Ovary (tissue), 3 donors: ENCODE data around the gene NRTN.

Experiments used
- EP300 ChIP-seq: sonication (generic); formaldehyde crosslinking; IDR thresholded peaks from one replicate; pipeline ENCODE4 v1.6.1; 2017; ENCODE audit warnings: antibody characterized with exemption
- POLR2A ChIP-seq: fragments of 450-650 bp; IDR thresholded peaks from one replicate; pipeline ENCODE4 v1.6.1; 2017; ENCODE audit warnings: antibody characterized with exemption, mild to moderate bottlenecking, moderate library complexity
- TF ChIP-seq, protein P1 (sequence below), 3 donors: fragments of 450-650 bp in 2 of 3; fragments of 200-600 bp in 1 of 3; IDR thresholded peaks; one replicate each; pipeline versions ENCODE4 v1.5.1 to v1.8.0; 2016 to 2022; ENCODE audit warnings: antibody characterized with exemption in 3 of 3, mild to moderate bottlenecking in 1 of 3
- donor health status: DM: no; HTN: no; CAD: no.

DNA sequence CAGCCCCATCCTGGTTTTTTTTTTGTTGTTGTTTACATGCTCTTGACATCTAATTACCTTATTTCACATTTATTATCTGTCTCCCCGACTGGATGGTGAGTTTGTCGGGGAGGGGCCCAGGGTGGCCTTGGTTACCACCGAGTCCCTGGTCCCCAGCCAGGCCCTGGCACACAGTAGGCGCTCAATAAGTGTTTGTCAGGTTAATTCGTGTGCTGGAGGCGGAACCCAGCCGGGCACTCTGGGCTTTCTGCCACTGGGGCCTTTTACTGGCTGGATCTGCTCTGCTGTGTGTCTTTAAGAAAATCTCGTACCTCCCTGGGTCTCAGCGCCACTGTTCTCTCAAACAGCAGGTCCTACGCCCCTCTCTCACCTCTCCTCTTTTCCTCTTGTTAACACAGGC, 4.6 kb downstream of the NRTN start:
- TF ChIP-seq, protein P1, sequence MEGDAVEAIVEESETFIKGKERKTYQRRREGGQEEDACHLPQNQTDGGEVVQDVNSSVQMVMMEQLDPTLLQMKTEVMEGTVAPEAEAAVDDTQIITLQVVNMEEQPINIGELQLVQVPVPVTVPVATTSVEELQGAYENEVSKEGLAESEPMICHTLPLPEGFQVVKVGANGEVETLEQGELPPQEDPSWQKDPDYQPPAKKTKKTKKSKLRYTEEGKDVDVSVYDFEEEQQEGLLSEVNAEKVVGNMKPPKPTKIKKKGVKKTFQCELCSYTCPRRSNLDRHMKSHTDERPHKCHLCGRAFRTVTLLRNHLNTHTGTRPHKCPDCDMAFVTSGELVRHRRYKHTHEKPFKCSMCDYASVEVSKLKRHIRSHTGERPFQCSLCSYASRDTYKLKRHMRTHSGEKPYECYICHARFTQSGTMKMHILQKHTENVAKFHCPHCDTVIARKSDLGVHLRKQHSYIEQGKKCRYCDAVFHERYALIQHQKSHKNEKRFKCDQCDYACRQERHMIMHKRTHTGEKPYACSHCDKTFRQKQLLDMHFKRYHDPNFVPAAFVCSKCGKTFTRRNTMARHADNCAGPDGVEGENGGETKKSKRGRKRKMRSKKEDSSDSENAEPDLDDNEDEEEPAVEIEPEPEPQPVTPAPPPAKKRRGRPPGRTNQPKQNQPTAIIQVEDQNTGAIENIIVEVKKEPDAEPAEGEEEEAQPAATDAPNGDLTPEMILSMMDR (IDR thresholded peaks at IDR 0.05), result no peak
- no peak for TF ChIP-seq EP300
- no peak for TF ChIP-seq POLR2A
